ENCODE data around the gene RB1. TPM values are rescaled to one million over a fixed set of nuclear protein-coding genes. Genes with fewer than 3 reads are reported as not detected.

RB1 gene
- total and polyA plus RNA-seq, 2 experiments from 2014 or later: 19.5 to 22.3 TPM

DNA sequence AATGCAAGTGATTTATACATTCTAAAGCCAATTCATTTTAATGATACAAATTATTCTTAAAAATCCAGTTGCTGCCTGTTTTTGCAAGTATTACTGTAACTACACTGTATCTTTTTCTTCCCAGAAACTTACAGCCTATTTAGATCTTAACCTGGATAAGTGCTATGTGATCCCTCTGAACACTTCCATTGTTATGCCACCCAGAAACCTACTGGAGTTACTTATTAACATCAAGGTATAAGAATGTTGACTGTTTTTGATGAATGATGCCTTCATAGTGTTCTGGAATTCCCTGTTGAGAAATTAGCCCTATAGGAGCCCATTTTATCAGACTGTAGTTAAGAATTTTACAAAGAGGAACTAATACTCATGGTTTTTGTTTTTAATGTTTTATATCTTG is 45.5 kb upstream of the RB1 start:
- Histone ChIP-seq H3K4me1 (ENCODE audit: insufficient read depth) (no peaks in the 10 kb centered on the region), H3K9me2 (ENCODE audit: insufficient read depth) (no peaks in the 10 kb centered on the region), H3K36me3 (ENCODE audit: insufficient read depth) (peaks cover 36% of the 10 kb centered on the region; the same call in 1 of the 2 replicates), H4K20me1 (replicated peaks; ENCODE audit: insufficient read depth) (no peaks in the 10 kb centered on the region), H3K4me2 (no peak overlapping the region), H3K27ac (ENCODE audit: low read depth) (no peak overlapping the region), H3K4me3 (no peak overlapping the region), H3K27me3 (ENCODE audit: insufficient read depth) (no peaks in the 10 kb centered on the region), H3F3A (replicated peaks; ENCODE audit: low read depth) (no peaks in the 10 kb centered on the region), H2AFZ (no peak overlapping the region), H3K79me2 (replicated peaks; ENCODE audit: insufficient read depth) (peaks cover 4% of the 10 kb centered on the region; the same call in 1 of the 2 replicates)
- no peak for DNase-seq (ENCODE audit: low spot score)
- H3K4me3 Mint-ChIP-seq: no peak overlapping the region
- peaks cover 6% of the 10 kb centered on the region for H3K4me1 Mint-ChIP-seq
- no peaks in the 10 kb centered on the region for H3K27me3 Mint-ChIP-seq (ENCODE audit: insufficient read depth, low read depth, poor library complexity)
- peaks cover 58% of the 10 kb centered on the region for H3K36me3 Mint-ChIP-seq (ENCODE audit: low read depth)
- no peaks in the 10 kb centered on the region; the same call in 2 of the 3 replicates for H3K9me3 Mint-ChIP-seq
- ATAC-seq: no peak
- TF ChIP-seq CTCF (conservative IDR thresholded peaks at IDR 0.05; ENCODE audit: low read depth in 2 of 2): no peak
- no peak for TF ChIP-seq ZNF462 (CRISPR knock-in tag; IDR thresholded peaks at IDR 0.05)
- no peak for TF ChIP-seq NANOG (IDR thresholded peaks at IDR 0.05; ENCODE audit: borderline replicate concordance)
- TF ChIP-seq EZH2phosphoT487 (IDR thresholded peaks at IDR 0.05; ENCODE audit: unreplicated experiment): no peak
- TF ChIP-seq CREB1 (CRISPR knock-in tag; IDR thresholded peaks at IDR 0.05; ENCODE audit: low read depth): no peak
- TF ChIP-seq JUNB (IDR thresholded peaks at IDR 0.05; ENCODE audit: unreplicated experiment): no peak
- TF ChIP-seq POLR2AphosphoS5 (IDR thresholded peaks at IDR 0.05; ENCODE audit: low read depth): no peak
- no peak for TF ChIP-seq EZH2 (IDR thresholded peaks at IDR 0.05; ENCODE audit: low read depth, unreplicated experiment)
- no peak for TF ChIP-seq STAT1 (IDR thresholded peaks at IDR 0.05; ENCODE audit: unreplicated experiment)
- TF ChIP-seq, protein P1, sequence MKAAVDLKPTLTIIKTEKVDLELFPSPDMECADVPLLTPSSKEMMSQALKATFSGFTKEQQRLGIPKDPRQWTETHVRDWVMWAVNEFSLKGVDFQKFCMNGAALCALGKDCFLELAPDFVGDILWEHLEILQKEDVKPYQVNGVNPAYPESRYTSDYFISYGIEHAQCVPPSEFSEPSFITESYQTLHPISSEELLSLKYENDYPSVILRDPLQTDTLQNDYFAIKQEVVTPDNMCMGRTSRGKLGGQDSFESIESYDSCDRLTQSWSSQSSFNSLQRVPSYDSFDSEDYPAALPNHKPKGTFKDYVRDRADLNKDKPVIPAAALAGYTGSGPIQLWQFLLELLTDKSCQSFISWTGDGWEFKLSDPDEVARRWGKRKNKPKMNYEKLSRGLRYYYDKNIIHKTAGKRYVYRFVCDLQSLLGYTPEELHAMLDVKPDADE (IDR thresholded peaks at IDR 0.05): no peak
- no peak for TF ChIP-seq ZNF114 (CRISPR knock-in tag; IDR thresholded peaks at IDR 0.05)
- TF ChIP-seq, protein P2, sequence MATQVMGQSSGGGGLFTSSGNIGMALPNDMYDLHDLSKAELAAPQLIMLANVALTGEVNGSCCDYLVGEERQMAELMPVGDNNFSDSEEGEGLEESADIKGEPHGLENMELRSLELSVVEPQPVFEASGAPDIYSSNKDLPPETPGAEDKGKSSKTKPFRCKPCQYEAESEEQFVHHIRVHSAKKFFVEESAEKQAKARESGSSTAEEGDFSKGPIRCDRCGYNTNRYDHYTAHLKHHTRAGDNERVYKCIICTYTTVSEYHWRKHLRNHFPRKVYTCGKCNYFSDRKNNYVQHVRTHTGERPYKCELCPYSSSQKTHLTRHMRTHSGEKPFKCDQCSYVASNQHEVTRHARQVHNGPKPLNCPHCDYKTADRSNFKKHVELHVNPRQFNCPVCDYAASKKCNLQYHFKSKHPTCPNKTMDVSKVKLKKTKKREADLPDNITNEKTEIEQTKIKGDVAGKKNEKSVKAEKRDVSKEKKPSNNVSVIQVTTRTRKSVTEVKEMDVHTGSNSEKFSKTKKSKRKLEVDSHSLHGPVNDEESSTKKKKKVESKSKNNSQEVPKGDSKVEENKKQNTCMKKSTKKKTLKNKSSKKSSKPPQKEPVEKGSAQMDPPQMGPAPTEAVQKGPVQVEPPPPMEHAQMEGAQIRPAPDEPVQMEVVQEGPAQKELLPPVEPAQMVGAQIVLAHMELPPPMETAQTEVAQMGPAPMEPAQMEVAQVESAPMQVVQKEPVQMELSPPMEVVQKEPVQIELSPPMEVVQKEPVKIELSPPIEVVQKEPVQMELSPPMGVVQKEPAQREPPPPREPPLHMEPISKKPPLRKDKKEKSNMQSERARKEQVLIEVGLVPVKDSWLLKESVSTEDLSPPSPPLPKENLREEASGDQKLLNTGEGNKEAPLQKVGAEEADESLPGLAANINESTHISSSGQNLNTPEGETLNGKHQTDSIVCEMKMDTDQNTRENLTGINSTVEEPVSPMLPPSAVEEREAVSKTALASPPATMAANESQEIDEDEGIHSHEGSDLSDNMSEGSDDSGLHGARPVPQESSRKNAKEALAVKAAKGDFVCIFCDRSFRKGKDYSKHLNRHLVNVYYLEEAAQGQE (IDR thresholded peaks at IDR 0.05; ENCODE audit: unreplicated experiment): no peak
- H3K27ac Mint-ChIP-seq: no peak overlapping the region

Data from GM23338 (cell line).